ENCODE results near the gene GPSM1. TPM values are rescaled to one million over a fixed set of nuclear protein-coding genes. Genes with fewer than 3 reads are reported as not detected.
"Not testable (repeated sequence)": the region's sequence is repeated elsewhere in the genome, so short reads cannot be mapped to it uniquely, and the experiment has no call there.

Gene GPSM1
- total RNA-seq, 1 donor from 2014 or later: 6.2 TPM

- peak overlapping the region; percentile 50 for H3K27ac Mint-ChIP-seq
- H3K9ac ChIP-seq: no peak overlapping the region
- no peak overlapping the region for H3K4me3 Mint-ChIP-seq
- H3K9me3 Mint-ChIP-seq: peaks cover 22% of the 10 kb centered on the region
- peaks cover 13% of the 10 kb centered on the region for H3K27me3 Mint-ChIP-seq (ENCODE audit: insufficient read depth, low read depth)
- no peaks in the 10 kb centered on the region for H4K20me1 ChIP-seq (ENCODE audit: low read depth)
- H3K4me3 ChIP-seq: no peak overlapping the region
- H3F3A ChIP-seq (ENCODE audit: low read depth): no peaks in the 10 kb centered on the region
- no peaks in the 10 kb centered on the region for H3K27me3 ChIP-seq
- no peak for TF ChIP-seq EZH2phosphoT487 (IDR thresholded peaks at IDR 0.05)
- TF ChIP-seq, protein P1, sequence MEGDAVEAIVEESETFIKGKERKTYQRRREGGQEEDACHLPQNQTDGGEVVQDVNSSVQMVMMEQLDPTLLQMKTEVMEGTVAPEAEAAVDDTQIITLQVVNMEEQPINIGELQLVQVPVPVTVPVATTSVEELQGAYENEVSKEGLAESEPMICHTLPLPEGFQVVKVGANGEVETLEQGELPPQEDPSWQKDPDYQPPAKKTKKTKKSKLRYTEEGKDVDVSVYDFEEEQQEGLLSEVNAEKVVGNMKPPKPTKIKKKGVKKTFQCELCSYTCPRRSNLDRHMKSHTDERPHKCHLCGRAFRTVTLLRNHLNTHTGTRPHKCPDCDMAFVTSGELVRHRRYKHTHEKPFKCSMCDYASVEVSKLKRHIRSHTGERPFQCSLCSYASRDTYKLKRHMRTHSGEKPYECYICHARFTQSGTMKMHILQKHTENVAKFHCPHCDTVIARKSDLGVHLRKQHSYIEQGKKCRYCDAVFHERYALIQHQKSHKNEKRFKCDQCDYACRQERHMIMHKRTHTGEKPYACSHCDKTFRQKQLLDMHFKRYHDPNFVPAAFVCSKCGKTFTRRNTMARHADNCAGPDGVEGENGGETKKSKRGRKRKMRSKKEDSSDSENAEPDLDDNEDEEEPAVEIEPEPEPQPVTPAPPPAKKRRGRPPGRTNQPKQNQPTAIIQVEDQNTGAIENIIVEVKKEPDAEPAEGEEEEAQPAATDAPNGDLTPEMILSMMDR (IDR thresholded peaks at IDR 0.05): no peak
- TF ChIP-seq EZH2 (IDR thresholded peaks at IDR 0.05): no peak
- H3K36me3 Mint-ChIP-seq: peaks cover 5% of the 10 kb centered on the region
- H3K4me1 Mint-ChIP-seq: peaks cover 15% of the 10 kb centered on the region
- H3K4me2 ChIP-seq: no peak overlapping the region
- H3K27ac ChIP-seq: no peak overlapping the region
- peaks cover 3% of the 10 kb centered on the region for H3K9me3 ChIP-seq (ENCODE audit: low read depth)
- no peaks in the 10 kb centered on the region for H3K79me2 ChIP-seq (ENCODE audit: low read depth)
- no peak for DNase-seq (ENCODE audit: low spot score)
- H2AFZ ChIP-seq (replicated peaks): no peak overlapping the region
- H3K36me3 ChIP-seq: no peaks in the 10 kb centered on the region
- no peaks in the 10 kb centered on the region for H3K4me1 ChIP-seq
Observed at GRCh38 chr9:136317695-136318094, 9.6 kb upstream of the GPSM1 start.

- H3K4me2 ChIP-seq: no peak overlapping the region
- no peak overlapping the region for H3K4me3 ChIP-seq
- Mint-ChIP-seq H3K27ac (peak overlapping the region; percentile 29), H3K36me3 (peaks cover 5% of the 10 kb centered on the region), H3K4me3 (no peak overlapping the region), H3K27me3 (ENCODE audit: insufficient read depth, low read depth) (peaks cover 13% of the 10 kb centered on the region), H3K9me3 (peaks cover 22% of the 10 kb centered on the region), H3K4me1 (peaks cover 15% of the 10 kb centered on the region)
- H2AFZ ChIP-seq (replicated peaks): no peak overlapping the region
- H4K20me1 ChIP-seq (ENCODE audit: low read depth): no peaks in the 10 kb centered on the region
- TF ChIP-seq EZH2 (IDR thresholded peaks at IDR 0.05): no peak
- no peak overlapping the region for H3K27ac ChIP-seq
- no peaks in the 10 kb centered on the region for H3K36me3 ChIP-seq
- no peaks in the 10 kb centered on the region for H3K27me3 ChIP-seq
- no peaks in the 10 kb centered on the region for H3K4me1 ChIP-seq
- H3K9ac ChIP-seq: no peak overlapping the region
- DNase-seq (ENCODE audit: low spot score): no peak
- no peaks in the 10 kb centered on the region for H3F3A ChIP-seq (ENCODE audit: low read depth)
- H3K9me3 ChIP-seq (ENCODE audit: low read depth): peaks cover 3% of the 10 kb centered on the region
- no peaks in the 10 kb centered on the region for H3K79me2 ChIP-seq (ENCODE audit: low read depth)
Observed at GRCh38 chr9:136318111-136318775, 9.1 kb upstream of the GPSM1 start.

DNA sequence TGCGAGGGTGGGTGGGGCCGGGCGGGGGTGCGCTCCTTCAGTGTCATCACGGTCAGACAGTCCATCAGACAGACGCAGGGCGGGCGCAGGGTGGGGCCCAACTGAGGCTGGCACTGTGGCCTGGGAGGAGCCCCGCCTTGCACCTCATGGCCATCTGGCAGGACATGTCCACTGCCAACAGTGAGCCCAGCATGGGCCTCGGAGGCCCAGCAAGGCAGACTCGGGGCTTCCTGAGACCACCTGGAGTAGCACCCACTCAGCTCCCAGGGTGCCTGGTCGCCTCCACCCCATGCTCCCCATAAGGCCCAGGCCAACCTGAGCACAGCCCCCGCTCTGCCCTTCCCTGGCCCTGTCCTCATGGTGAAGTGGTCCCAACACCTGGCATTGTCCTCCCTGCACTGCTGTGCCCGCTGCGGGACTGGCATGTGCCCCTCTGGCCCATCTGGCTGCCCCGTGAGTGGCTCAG, 8.5 kb upstream of the GPSM1 start:
- Histone ChIP-seq H3K79me2 (ENCODE audit: low read depth) (no peaks in the 10 kb centered on the region), H2AFZ (replicated peaks) (no peak overlapping the region), H3K27me3 (no peaks in the 10 kb centered on the region), H3K9me3 (ENCODE audit: low read depth) (peaks cover 3% of the 10 kb centered on the region), H3F3A (ENCODE audit: low read depth) (no peaks in the 10 kb centered on the region), H3K4me2 (no peak overlapping the region), H3K36me3 (no peaks in the 10 kb centered on the region), H4K20me1 (ENCODE audit: low read depth) (no peaks in the 10 kb centered on the region), H3K4me1 (no peaks in the 10 kb centered on the region), H3K9ac (no peak overlapping the region), H3K27ac (no peak overlapping the region), H3K4me3 (no peak overlapping the region)
- no peak overlapping the region for H3K4me3 Mint-ChIP-seq
- peaks cover 13% of the 10 kb centered on the region for H3K27me3 Mint-ChIP-seq (ENCODE audit: insufficient read depth, low read depth)
- H3K4me1 Mint-ChIP-seq: peaks cover 15% of the 10 kb centered on the region
- no peak for DNase-seq (ENCODE audit: low spot score)
- H3K27ac Mint-ChIP-seq: no peak overlapping the region
- no peak for TF ChIP-seq EZH2phosphoT487 (IDR thresholded peaks at IDR 0.05)
- no peak for TF ChIP-seq EZH2 (IDR thresholded peaks at IDR 0.05)
- peaks cover 5% of the 10 kb centered on the region for H3K36me3 Mint-ChIP-seq
- H3K9me3 Mint-ChIP-seq: peaks cover 22% of the 10 kb centered on the region

DNA sequence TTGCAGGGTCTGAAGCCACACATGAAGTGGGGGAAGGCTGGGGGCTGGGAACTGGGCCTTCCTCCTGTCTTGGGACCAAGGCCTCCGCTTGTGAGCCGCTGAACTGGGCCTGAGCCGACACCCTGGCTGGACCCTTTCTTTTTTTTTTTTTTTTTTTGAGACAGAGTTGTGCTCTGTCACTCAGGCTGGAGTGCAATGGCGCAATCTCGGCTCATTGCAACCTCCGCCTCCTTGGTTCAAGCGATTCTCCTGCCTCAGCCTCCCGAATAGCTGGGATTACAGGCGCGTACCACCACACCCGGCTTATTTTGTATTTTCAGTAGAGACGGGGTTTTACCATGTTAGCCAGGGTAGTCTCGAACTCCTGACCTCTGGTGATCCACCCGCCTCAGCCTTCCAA, 8.1 kb upstream of the GPSM1 start:
- DNase-seq (ENCODE audit: low spot score); H3K27ac Mint-ChIP-seq: not testable (repeated sequence)

DNA sequence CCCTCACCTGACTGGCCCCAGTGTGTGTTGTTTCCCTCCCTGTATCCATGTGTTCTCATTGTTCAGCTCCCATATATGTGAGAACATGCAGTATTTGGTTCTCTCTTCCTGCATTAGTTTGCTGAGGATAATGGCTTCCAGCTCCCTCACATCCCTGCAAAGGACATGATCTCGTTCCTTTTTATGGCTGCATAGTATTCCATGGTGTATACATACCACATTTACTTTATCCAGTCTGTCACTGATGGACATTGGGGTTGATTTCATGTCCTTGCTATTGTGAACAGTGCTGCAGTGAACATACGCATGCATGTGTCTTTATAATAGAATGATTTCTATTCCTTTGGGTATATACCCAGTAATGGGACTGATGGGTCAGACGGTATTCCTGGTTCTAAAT, 7.4 kb upstream of the GPSM1 start:
- H3K4me1 ChIP-seq; H3K36me3 Mint-ChIP-seq; H3K9ac ChIP-seq; H2AFZ ChIP-seq (replicated peaks); H3K4me3 ChIP-seq; H3K27ac Mint-ChIP-seq; H3K4me2 ChIP-seq; H3K27ac ChIP-seq; H3K9me3 ChIP-seq (ENCODE audit: low read depth); H3K27me3 ChIP-seq; H3K79me2 ChIP-seq (ENCODE audit: low read depth); H4K20me1 ChIP-seq (ENCODE audit: low read depth); DNase-seq (ENCODE audit: low spot score); H3F3A ChIP-seq (ENCODE audit: low read depth); H3K36me3 ChIP-seq; H3K4me3 Mint-ChIP-seq: not testable (repeated sequence)
- Mint-ChIP-seq H3K9me3 (peaks cover 16% of the 10 kb centered on the region), H3K4me1 (peaks cover 15% of the 10 kb centered on the region), H3K27me3 (ENCODE audit: insufficient read depth, low read depth) (peaks cover 13% of the 10 kb centered on the region)

More for the DNA sequence above, 8.1 kb upstream of the GPSM1 start:
- H3K36me3 ChIP-seq; H3K4me2 ChIP-seq; H3K4me3 Mint-ChIP-seq; H3K27me3 ChIP-seq; H3K9me3 ChIP-seq (ENCODE audit: low read depth); H3K9ac ChIP-seq; H2AFZ ChIP-seq (replicated peaks); H3K27ac ChIP-seq; H3K4me1 ChIP-seq; H4K20me1 ChIP-seq (ENCODE audit: low read depth); H3K79me2 ChIP-seq (ENCODE audit: low read depth); H3F3A ChIP-seq (ENCODE audit: low read depth); H3K36me3 Mint-ChIP-seq; H3K4me3 ChIP-seq: not testable (repeated sequence)
- Mint-ChIP-seq H3K4me1 (peaks cover 15% of the 10 kb centered on the region), H3K9me3 (peaks cover 22% of the 10 kb centered on the region), H3K27me3 (ENCODE audit: insufficient read depth, low read depth) (peaks cover 13% of the 10 kb centered on the region)

DNA sequence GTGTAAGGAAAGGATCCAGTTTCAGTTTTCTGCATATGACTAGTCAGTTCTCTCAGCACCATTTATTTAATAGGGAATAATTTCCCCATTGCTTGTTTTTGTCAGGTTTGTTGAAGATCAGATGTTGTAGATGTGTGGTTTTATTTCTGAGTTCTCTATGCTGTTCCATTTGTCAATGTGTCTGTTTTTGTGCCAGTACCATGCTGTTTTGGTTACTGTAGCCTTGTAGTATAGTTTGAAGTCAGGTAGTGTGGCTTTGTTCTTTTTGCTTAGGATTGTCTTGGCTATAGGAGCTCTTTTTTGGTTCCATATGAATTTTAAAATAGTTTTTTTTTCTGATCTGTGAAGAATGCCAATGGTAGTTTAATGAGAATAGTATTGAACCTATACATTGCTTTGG, 6.4 kb upstream of the GPSM1 start:
- Mint-ChIP-seq H3K4me1 (peaks cover 17% of the 10 kb centered on the region), H3K27me3 (ENCODE audit: insufficient read depth, low read depth) (peaks cover 16% of the 10 kb centered on the region)
- not testable (repeated sequence) for H3K4me1 ChIP-seq; H3K36me3 ChIP-seq; H3K4me3 ChIP-seq; H3K27ac Mint-ChIP-seq; H3K36me3 Mint-ChIP-seq; H3K79me2 ChIP-seq (ENCODE audit: low read depth); H3K4me3 Mint-ChIP-seq; H3K27me3 ChIP-seq; DNase-seq (ENCODE audit: low spot score); H3K9ac ChIP-seq; H3K9me3 ChIP-seq (ENCODE audit: low read depth); H4K20me1 ChIP-seq (ENCODE audit: low read depth); H3K4me2 ChIP-seq; H3F3A ChIP-seq (ENCODE audit: low read depth); H3K9me3 Mint-ChIP-seq; H2AFZ ChIP-seq (replicated peaks); H3K27ac ChIP-seq
